ENCODE measurements around the gene ECE1. TPM values are rescaled to one million over a fixed set of nuclear protein-coding genes. Genes with fewer than 3 reads are reported as not detected.

The ECE1 gene
- total RNA-seq, 1 experiment from 2014 or later: 131 TPM

- no peak for DNase-seq (ENCODE audit: low read depth)
Measured at GRCh38 chr1:21308847-21309652, 18.8 kb upstream of the ECE1 start.

- no peak for DNase-seq (ENCODE audit: low read depth)
Measured at GRCh38 chr1:21308330-21308729, 18.1 kb upstream of the ECE1 start.

- no peak for DNase-seq (ENCODE audit: low read depth)
Measured at GRCh38 chr1:21307663-21308305, 17.5 kb upstream of the ECE1 start.

GRCh38 chr1:21307210-21307609, 16.9 kb upstream of the ECE1 start:
- no peak for DNase-seq (ENCODE audit: low read depth)

GRCh38 chr1:21305900-21306189, 15.6 kb upstream of the ECE1 start:
- DNase-seq (ENCODE audit: low read depth): no peak

GRCh38 chr1:21305155-21305899, 15.1 kb upstream of the ECE1 start:
- DNase-seq (ENCODE audit: low read depth): no peak

- no peak for DNase-seq (ENCODE audit: low read depth)
Measured at GRCh38 chr1:21304488-21304887, 14.2 kb upstream of the ECE1 start.

GRCh38 chr1:21302747-21303715, 12.8 kb upstream of the ECE1 start:
- DNase-seq (ENCODE audit: low read depth): peak; percentile 93

GRCh38 chr1:21301794-21302440, 11.7 kb upstream of the ECE1 start:
- no peak for DNase-seq (ENCODE audit: low read depth)

GRCh38 chr1:21300774-21301173, 10.5 kb upstream of the ECE1 start:
- DNase-seq (ENCODE audit: low read depth): no peak

- DNase-seq (ENCODE audit: low read depth): no peak
Measured at GRCh38 chr1:21299780-21300395, 9.6 kb upstream of the ECE1 start.

- no peak for DNase-seq (ENCODE audit: low read depth)
Measured at GRCh38 chr1:21298981-21299391, 8.7 kb upstream of the ECE1 start.

- peak; percentile 65 for DNase-seq (ENCODE audit: low read depth)
Measured at GRCh38 chr1:21297975-21298374, 7.7 kb upstream of the ECE1 start.

- peak; percentile 56 for DNase-seq (ENCODE audit: low read depth)
Measured at GRCh38 chr1:21296509-21297354, 6.5 kb upstream of the ECE1 start.

GRCh38 chr1:21295545-21295944, 5.3 kb upstream of the ECE1 start:
- DNase-seq (ENCODE audit: low read depth): no peak

- peak; percentile 81 for DNase-seq (ENCODE audit: low read depth)
Measured at GRCh38 chr1:21295002-21295401, 4.7 kb upstream of the ECE1 start.

GRCh38 chr1:21294266-21294989, 4.2 kb upstream of the ECE1 start:
- peak; percentile 76 for DNase-seq (ENCODE audit: low read depth)

- no peak for DNase-seq (ENCODE audit: low read depth)
Measured at GRCh38 chr1:21293537-21294265, 3.4 kb upstream of the ECE1 start.

Data from RPMI7951 (cell line).